OCI-LY1 (cell line): ENCODE results near the gene HEG1.

Experiments
- H2AFZ ChIP-seq: fragments of 200-600 bp; sonication (generic), shearing (Covaris generic); 2 replicates; pipeline ENCODE4 v1.6.0; 2014; ENCODE audit warnings: antibody characterized with exemption, mild to moderate bottlenecking, low read length
- H3F3A ChIP-seq: fragments of 200-600 bp; sonication (generic), shearing (Covaris generic); 2 replicates; pipeline ENCODE4 v1.6.0; 2014; ENCODE audit warnings: mild to moderate bottlenecking, antibody characterized with exemption, low read length, moderate library complexity; ENCODE audit not compliant: insufficient read depth
- H3K27ac ChIP-seq: fragments of 200-600 bp; sonication (generic); 2 replicates; pipeline ENCODE4 v1.5.1; 2014; ENCODE audit warnings: low read length, mixed run types, mild to moderate bottlenecking, low read depth; ENCODE audit not compliant: poor library complexity, severe bottlenecking
- H3K27me3 ChIP-seq: fragments of 200-600 bp; sonication (generic); 2 replicates; pipeline ENCODE4 v1.6.0; 2014; ENCODE audit warnings: antibody characterized with exemption, mild to moderate bottlenecking, low read length, moderate library complexity; ENCODE audit not compliant: insufficient read depth
- H3K36me3 ChIP-seq: fragments of 200-600 bp; sonication (generic); 2 replicates; pipeline ENCODE4 v1.6.1; 2014; ENCODE audit warnings: mild to moderate bottlenecking, antibody characterized with exemption, low read length, moderate library complexity, mixed read lengths; ENCODE audit not compliant: insufficient read depth
- H3K4me1 ChIP-seq: fragments of 200-600 bp; sonication (generic); 2 replicates; pipeline ENCODE4 v1.5.1; 2014; ENCODE audit warnings: mild to moderate bottlenecking, low read length, moderate library complexity; ENCODE audit not compliant: insufficient read depth, severe bottlenecking
- H3K4me2 ChIP-seq: fragments of 200-600 bp; sonication (generic), shearing (Covaris generic); 2 replicates; pipeline ENCODE4 v1.6.1; 2014; ENCODE audit warnings: low read length
- H3K4me3 ChIP-seq: fragments of 200-600 bp; sonication (generic); 2 replicates; pipeline ENCODE4 v1.5.1; 2014; ENCODE audit warnings: low read length, low read depth, mild to moderate bottlenecking, mixed read lengths; ENCODE audit not compliant: poor library complexity, severe bottlenecking
- H3K79me2 ChIP-seq: fragments of 200-600 bp; shearing (Covaris generic); 2 replicates; pipeline ENCODE4 v1.6.1; 2016; ENCODE audit warnings: mixed run types, low read length, mixed read lengths; ENCODE audit not compliant: insufficient read depth
- H3K9ac ChIP-seq: fragments of 200-600 bp; sonication (generic), shearing (Covaris generic); 2 replicates; pipeline ENCODE4 v1.6.1; 2014; ENCODE audit warnings: mild to moderate bottlenecking, low read length, mixed read lengths
- H3K9me2 ChIP-seq: fragments of 200-600 bp; sonication (generic), shearing (Covaris generic); 2 replicates; pipeline ENCODE4 v1.6.1; 2014; ENCODE audit warnings: low read depth, mild to moderate bottlenecking, low read length, mixed read lengths
- H3K9me3 ChIP-seq: fragments of 200-600 bp; shearing (Covaris generic); 2 replicates; pipeline ENCODE4 v1.6.1; 2014; ENCODE audit warnings: low read length, mixed read lengths
- H4K20me1 ChIP-seq: fragments of 200-600 bp; sonication (generic), shearing (Covaris generic); 2 replicates; pipeline ENCODE4 v1.6.0; 2016; ENCODE audit warnings: mild to moderate bottlenecking, low read length; ENCODE audit not compliant: insufficient read depth
- EZH2 ChIP-seq: fragments of 200-600 bp; sonication (generic), shearing (Covaris generic); IDR thresholded peaks from 2 replicates; pipeline ENCODE4 v1.8.0; 2017; ENCODE audit warnings: borderline replicate concordance, mixed run types, mild to moderate bottlenecking, antibody characterized with exemption, low read length, moderate library complexity, mixed read lengths
- TF ChIP-seq, protein P1 (sequence below): fragments of 200-600 bp; sonication (generic), shearing (Covaris generic); IDR thresholded peaks from 2 replicates; pipeline ENCODE4 v1.5.1; 2017; ENCODE audit warnings: mild to moderate bottlenecking, antibody characterized with exemption, low read length, moderate library complexity, mixed read lengths

HEG1 gene

GRCh38 chr3:125055331-125055912 lies 375 bp downstream of the HEG1 start:
- no peaks in the 10 kb centered on the region for H3K9me3 ChIP-seq
- H3K27ac ChIP-seq = no peak overlapping the region
- TF ChIP-seq EZH2 = no peak
- TF ChIP-seq, protein P1, sequence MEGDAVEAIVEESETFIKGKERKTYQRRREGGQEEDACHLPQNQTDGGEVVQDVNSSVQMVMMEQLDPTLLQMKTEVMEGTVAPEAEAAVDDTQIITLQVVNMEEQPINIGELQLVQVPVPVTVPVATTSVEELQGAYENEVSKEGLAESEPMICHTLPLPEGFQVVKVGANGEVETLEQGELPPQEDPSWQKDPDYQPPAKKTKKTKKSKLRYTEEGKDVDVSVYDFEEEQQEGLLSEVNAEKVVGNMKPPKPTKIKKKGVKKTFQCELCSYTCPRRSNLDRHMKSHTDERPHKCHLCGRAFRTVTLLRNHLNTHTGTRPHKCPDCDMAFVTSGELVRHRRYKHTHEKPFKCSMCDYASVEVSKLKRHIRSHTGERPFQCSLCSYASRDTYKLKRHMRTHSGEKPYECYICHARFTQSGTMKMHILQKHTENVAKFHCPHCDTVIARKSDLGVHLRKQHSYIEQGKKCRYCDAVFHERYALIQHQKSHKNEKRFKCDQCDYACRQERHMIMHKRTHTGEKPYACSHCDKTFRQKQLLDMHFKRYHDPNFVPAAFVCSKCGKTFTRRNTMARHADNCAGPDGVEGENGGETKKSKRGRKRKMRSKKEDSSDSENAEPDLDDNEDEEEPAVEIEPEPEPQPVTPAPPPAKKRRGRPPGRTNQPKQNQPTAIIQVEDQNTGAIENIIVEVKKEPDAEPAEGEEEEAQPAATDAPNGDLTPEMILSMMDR = no peak
- H3K36me3 ChIP-seq = no peaks in the 10 kb centered on the region
- peaks cover 16% of the 10 kb centered on the region for H3K4me1 ChIP-seq
- H2AFZ ChIP-seq = no peak overlapping the region
- no peak overlapping the region for H3K9ac ChIP-seq
- no peaks in the 10 kb centered on the region for H3F3A ChIP-seq
- peaks cover 11% of the 10 kb centered on the region; the same call in 1 of the 2 replicates for H3K27me3 ChIP-seq
- H4K20me1 ChIP-seq = no peaks in the 10 kb centered on the region
- H3K79me2 ChIP-seq = no peaks in the 10 kb centered on the region
- peak overlapping the region; percentile 58 for H3K4me2 ChIP-seq
- H3K9me2 ChIP-seq = no peaks in the 10 kb centered on the region
- peak overlapping the region; percentile 44 for H3K4me3 ChIP-seq

- TF ChIP-seq, protein P1 = no peak
- no peak for TF ChIP-seq EZH2
- H3K4me3 ChIP-seq = peak overlapping the region; percentile 44
- H3K27me3 ChIP-seq = peaks cover 11% of the 10 kb centered on the region; the same call in 1 of the 2 replicates
- H3K9ac ChIP-seq = no peak overlapping the region
- H3K4me1 ChIP-seq = peaks cover 16% of the 10 kb centered on the region
- H3K79me2 ChIP-seq = no peaks in the 10 kb centered on the region
- H3K27ac ChIP-seq = no peak overlapping the region
- no peaks in the 10 kb centered on the region for H3F3A ChIP-seq
- H4K20me1 ChIP-seq = no peaks in the 10 kb centered on the region
- H3K4me2 ChIP-seq = peak overlapping the region; percentile 58
- H3K9me2 ChIP-seq = no peaks in the 10 kb centered on the region
- H2AFZ ChIP-seq = no peak overlapping the region
- no peaks in the 10 kb centered on the region for H3K9me3 ChIP-seq
- H3K36me3 ChIP-seq = no peaks in the 10 kb centered on the region
Measured at GRCh38 chr3:125054449-125055329, 1.1 kb downstream of the HEG1 start.

- Histone ChIP-seq H3F3A (no peaks in the 10 kb centered on the region), H3K27ac (no peak overlapping the region), H3K4me1 (peaks cover 16% of the 10 kb centered on the region), H3K4me2 (peak overlapping the region; percentile 58; the same call in 1 of the 2 replicates), H3K4me3 (no peak overlapping the region), H3K9ac (no peak overlapping the region), H3K36me3 (no peaks in the 10 kb centered on the region), H3K27me3 (peaks cover 11% of the 10 kb centered on the region; the same call in 1 of the 2 replicates), H2AFZ (no peak overlapping the region), H3K9me2 (no peaks in the 10 kb centered on the region), H4K20me1 (no peaks in the 10 kb centered on the region), H3K79me2 (no peaks in the 10 kb centered on the region), H3K9me3 (no peaks in the 10 kb centered on the region)
- TF ChIP-seq, protein P1 = no peak
- TF ChIP-seq EZH2 = no peak
Measured at GRCh38 chr3:125054062-125054448, 1.7 kb downstream of the HEG1 start.
